SU-DHL-6 (cell line): ENCODE data around the gene CLDN7.

Experiments used
- H2AFZ ChIP-seq: fragments of 200-600 bp; sonication (generic); 2 replicates; pipeline ENCODE4 v1.6.1; 2014; ENCODE audit warnings: low read depth, mild to moderate bottlenecking, moderate library complexity, mixed read lengths, antibody characterized with exemption, low read length; ENCODE audit not compliant: severe bottlenecking
- H3F3A ChIP-seq: fragments of 200-600 bp; shearing (Covaris generic); 2 replicates; pipeline ENCODE4 v1.6.0; 2016; ENCODE audit warnings: antibody characterized with exemption, mild to moderate bottlenecking; ENCODE audit not compliant: insufficient read depth
- H3K27ac ChIP-seq: fragments of 200-600 bp; sonication (generic); 2 replicates; pipeline ENCODE4 v1.5.1; 2016; ENCODE audit warnings: low read depth, mild to moderate bottlenecking, low read length, moderate library complexity, mixed read lengths
- H3K27me3 ChIP-seq: fragments of 200-600 bp; sonication (generic), shearing (Covaris generic); 2 replicates; pipeline ENCODE4 v1.6.0; 2014; ENCODE audit warnings: mild to moderate bottlenecking, low read length
- H3K36me3 ChIP-seq: fragments of 200-600 bp; sonication (generic); 2 replicates; pipeline ENCODE4 v1.6.1; 2014; ENCODE audit warnings: mild to moderate bottlenecking, low read length, mixed read lengths
- H3K4me2 ChIP-seq: fragments of 300-600, 200-600 bp; shearing (Covaris generic), sonication (generic); 2 replicates; pipeline ENCODE4 v1.6.0; 2014; ENCODE audit warnings: low read length, low read depth, mild to moderate bottlenecking; ENCODE audit not compliant: poor library complexity, severe bottlenecking
- H3K4me3 ChIP-seq: fragments of 200-600 bp; sonication (generic); 2 replicates; pipeline ENCODE4 v1.5.1; 2014; ENCODE audit warnings: antibody characterized with exemption, low read length, mild to moderate bottlenecking, mixed read lengths; ENCODE audit not compliant: insufficient read depth, poor library complexity, severe bottlenecking
- H3K79me2 ChIP-seq: fragments of 200-600 bp; sonication (generic); 2 replicates; pipeline ENCODE4 v1.6.1; 2014; ENCODE audit warnings: mild to moderate bottlenecking, low read length, moderate library complexity; ENCODE audit not compliant: insufficient read depth
- H3K9ac ChIP-seq: fragments of 200-600 bp; sonication (generic); 2 replicates; pipeline ENCODE4 v1.7.0; 2014; ENCODE audit warnings: mild to moderate bottlenecking, low read length
- H3K9me2 ChIP-seq: fragments of 200-600 bp; sonication (generic); replicated peaks from 2 replicates; pipeline ENCODE4 v1.6.1; 2014; ENCODE audit warnings: low read length; ENCODE audit not compliant: insufficient read depth
- H3K9me3 ChIP-seq: fragments of 200-600 bp; sonication (generic); 2 replicates; pipeline ENCODE4 v1.6.1; 2014; ENCODE audit warnings: low read length, mixed read lengths; ENCODE audit not compliant: insufficient read depth
- H4K20me1 ChIP-seq: fragments of 200-600 bp; sonication (generic); 2 replicates; pipeline ENCODE4 v1.6.1; 2014; ENCODE audit warnings: low read depth, mild to moderate bottlenecking, antibody characterized with exemption, low read length, moderate library complexity, mixed read lengths
- EZH2phosphoT487 ChIP-seq: fragments of 200-600 bp; sonication (generic), shearing (Covaris generic); conservative IDR thresholded peaks from 2 replicates; pipeline ENCODE4 v1.6.1; 2018; ENCODE audit warnings: mild to moderate bottlenecking, antibody characterized with exemption, low read length, moderate library complexity, mixed read lengths
- TF ChIP-seq, protein P1 (sequence below): fragments of 200-600 bp; sonication (generic); IDR thresholded peaks from one replicate; pipeline ENCODE4 v1.5.1; 2017; ENCODE audit warnings: antibody characterized with exemption, mild to moderate bottlenecking, low read length, moderate library complexity; ENCODE audit not compliant: insufficient read depth, poor library complexity, severe bottlenecking

Gene CLDN7

DNA sequence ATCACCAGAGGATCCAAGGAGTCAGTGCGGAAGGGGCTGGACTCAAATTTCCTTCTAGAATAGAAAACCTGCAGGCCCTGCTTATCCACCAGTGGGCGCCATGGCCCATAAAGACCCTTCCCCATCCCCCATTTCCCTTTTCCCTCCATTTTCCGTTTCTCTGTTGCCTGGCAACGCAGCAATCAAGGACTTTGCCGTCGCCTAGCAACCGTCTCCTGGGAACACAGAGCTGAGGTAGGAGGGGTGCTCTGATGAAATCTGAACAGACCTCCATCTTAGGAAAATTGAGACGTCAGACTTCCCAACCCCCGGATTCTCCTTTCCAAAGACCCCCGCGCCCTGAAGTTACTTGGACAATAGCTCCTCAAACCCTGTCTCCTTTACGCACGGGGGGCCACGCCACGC is 48.4 kb downstream of the CLDN7 start:
- Histone ChIP-seq H4K20me1 (no peaks in the 10 kb centered on the region), H3F3A (peaks cover 5% of the 10 kb centered on the region; the same call in 1 of the 2 replicates), H2AFZ (no peak overlapping the region), H3K36me3 (no peaks in the 10 kb centered on the region), H3K9ac (no peak overlapping the region), H3K27me3 (no peaks in the 10 kb centered on the region), H3K9me3 (no peaks in the 10 kb centered on the region), H3K27ac (no peak overlapping the region), H3K9me2 (no peaks in the 10 kb centered on the region), H3K79me2 (no peaks in the 10 kb centered on the region), H3K4me2 (peak overlapping the region; percentile 67), H3K4me3 (peak overlapping the region; percentile 46)
- TF ChIP-seq, protein P1, sequence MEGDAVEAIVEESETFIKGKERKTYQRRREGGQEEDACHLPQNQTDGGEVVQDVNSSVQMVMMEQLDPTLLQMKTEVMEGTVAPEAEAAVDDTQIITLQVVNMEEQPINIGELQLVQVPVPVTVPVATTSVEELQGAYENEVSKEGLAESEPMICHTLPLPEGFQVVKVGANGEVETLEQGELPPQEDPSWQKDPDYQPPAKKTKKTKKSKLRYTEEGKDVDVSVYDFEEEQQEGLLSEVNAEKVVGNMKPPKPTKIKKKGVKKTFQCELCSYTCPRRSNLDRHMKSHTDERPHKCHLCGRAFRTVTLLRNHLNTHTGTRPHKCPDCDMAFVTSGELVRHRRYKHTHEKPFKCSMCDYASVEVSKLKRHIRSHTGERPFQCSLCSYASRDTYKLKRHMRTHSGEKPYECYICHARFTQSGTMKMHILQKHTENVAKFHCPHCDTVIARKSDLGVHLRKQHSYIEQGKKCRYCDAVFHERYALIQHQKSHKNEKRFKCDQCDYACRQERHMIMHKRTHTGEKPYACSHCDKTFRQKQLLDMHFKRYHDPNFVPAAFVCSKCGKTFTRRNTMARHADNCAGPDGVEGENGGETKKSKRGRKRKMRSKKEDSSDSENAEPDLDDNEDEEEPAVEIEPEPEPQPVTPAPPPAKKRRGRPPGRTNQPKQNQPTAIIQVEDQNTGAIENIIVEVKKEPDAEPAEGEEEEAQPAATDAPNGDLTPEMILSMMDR, result peak; percentile 29
- no peak for TF ChIP-seq EZH2phosphoT487

DNA sequence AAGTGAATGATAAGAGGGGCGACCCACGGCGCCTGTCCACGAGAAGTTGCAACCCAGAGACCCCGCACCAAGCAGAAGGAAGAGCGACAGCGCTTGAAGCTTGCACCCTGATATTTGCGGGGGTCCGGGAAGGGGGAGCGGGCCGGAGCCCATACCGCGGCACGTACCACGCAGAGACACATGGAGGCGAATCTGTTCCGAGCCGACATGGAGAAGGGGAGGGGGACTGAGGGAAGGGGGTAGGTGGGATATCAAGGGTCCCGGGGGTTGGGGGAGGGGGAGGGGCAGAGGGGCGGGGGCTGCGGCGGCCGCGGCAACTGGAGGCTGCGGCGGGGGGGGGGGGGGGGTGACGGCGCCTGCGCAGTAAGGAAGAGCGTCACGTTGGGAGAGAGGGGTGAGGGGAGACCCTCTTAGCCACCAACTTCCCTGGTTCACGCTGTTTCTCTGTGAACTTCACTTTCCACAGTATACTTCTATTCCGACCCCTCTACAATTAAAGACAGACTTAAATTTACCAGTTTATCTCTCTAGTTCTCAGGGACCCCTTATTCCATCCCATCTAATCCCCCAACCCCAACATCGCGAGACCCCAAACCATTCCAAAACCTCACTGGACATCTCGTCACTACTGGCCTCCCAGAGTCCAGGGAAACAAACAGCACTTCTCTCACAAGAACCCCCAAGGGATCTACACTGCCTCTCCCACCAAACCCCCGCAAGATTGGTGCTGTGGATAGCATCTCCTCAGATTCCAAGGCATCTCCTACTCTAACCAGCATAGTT is 50.6 kb downstream of the CLDN7 start:
- H2AFZ ChIP-seq, result no peak overlapping the region
- no peak overlapping the region for H3K27ac ChIP-seq
- peaks cover 5% of the 10 kb centered on the region; the same call in 1 of the 2 replicates for H3F3A ChIP-seq
- no peak overlapping the region for H3K4me2 ChIP-seq
- H3K4me3 ChIP-seq, result no peak overlapping the region
- no peaks in the 10 kb centered on the region for H4K20me1 ChIP-seq
- H3K9ac ChIP-seq, result no peak overlapping the region
- no peaks in the 10 kb centered on the region for H3K9me2 ChIP-seq
- H3K27me3 ChIP-seq, result no peaks in the 10 kb centered on the region
- H3K36me3 ChIP-seq, result no peaks in the 10 kb centered on the region
- H3K9me3 ChIP-seq, result no peaks in the 10 kb centered on the region
- H3K79me2 ChIP-seq, result no peaks in the 10 kb centered on the region
- TF ChIP-seq, protein P1, result no peak
- TF ChIP-seq EZH2phosphoT487, result no peak
